HUDEP-2 (cell line): ENCODE results near the gene MYD88.
A peak's percentile ranks its signal among the peaks of the same experiment; 100 is the strongest.
"Not testable (repeated sequence)": the region's sequence is repeated elsewhere in the genome, so short reads cannot be mapped to it uniquely, and the experiment has no call there.

ENCODE experiments used
- DNase-seq, 76 experiments: peaks; one replicate each; lab custom pipeline; 2025; ENCODE audit not compliant: unreplicated experiment in 76 of 76; lab: John Stamatoyannopoulos, UW

Gene MYD88

GRCh38 chr3:38160704-38161103 is 22.2 kb downstream of the MYD88 start:
- DNase-seq, result not testable (repeated sequence)

- peak in 20 of 76 experiments; percentile 4 to 55 (median 23) for DNase-seq
These were observed 24.8 kb downstream of the MYD88 start for GRCh38 chr3:38163117-38163840.

- peak in 1 of 76 experiments; percentile 28 for DNase-seq
These were observed 25.6 kb downstream of the MYD88 start for GRCh38 chr3:38163841-38164642.

GRCh38 chr3:38164643-38164951 is 26.1 kb downstream of the MYD88 start:
- peak in 2 of 76 experiments; percentile 30 to 73 for DNase-seq

- peak; percentile 47 to 100 (median 99) for DNase-seq
These were observed 26.7 kb downstream of the MYD88 start, which contains the start of gene OXSR1 for GRCh38 chr3:38164952-38165721. TSS of gene OXSR1 (plus strand) at chr3:38165537. CDS start at chr3:38165877, 340 bp downstream.

GRCh38 chr3:38165722-38166387 is 27.4 kb downstream of the MYD88 start:
- DNase-seq, result peak in 18 of 76 experiments; percentile 6 to 67 (median 50)

GRCh38 chr3:38167591-38167990 is 29.1 kb downstream of the MYD88 start:
- no peak for DNase-seq

GRCh38 chr3:38168151-38169026 is 29.9 kb downstream of the MYD88 start:
- no peak for DNase-seq

GRCh38 chr3:38169027-38169317 is 30.5 kb downstream of the MYD88 start:
- DNase-seq, result no peak

GRCh38 chr3:38170722-38171121 is 32.3 kb downstream of the MYD88 start:
- no peak for DNase-seq

GRCh38 chr3:38171622-38172021 is 33.2 kb downstream of the MYD88 start:
- no peak for DNase-seq

GRCh38 chr3:38173834-38174418 is 35.5 kb downstream of the MYD88 start:
- no peak for DNase-seq

- DNase-seq, result no peak
These were observed 38.7 kb downstream of the MYD88 start for GRCh38 chr3:38177181-38177580.

- no peak for DNase-seq
These were observed 48.3 kb downstream of the MYD88 start for GRCh38 chr3:38186781-38187180.

GRCh38 chr3:38190481-38190881 is 52.0 kb downstream of the MYD88 start:
- DNase-seq, result no peak
